Fibroblast of peridontal ligament (primary cell): ENCODE data around the gene ALMS1.
"Not testable (repeated sequence)": the region's sequence is repeated elsewhere in the genome, so short reads cannot be mapped to it uniquely, and the experiment has no call there.

Experiments
- DNase-seq: peaks from one replicate; pipeline ENCODE4 v3.0.0-alpha.2; 2010; ENCODE audit errors: extremely low read depth

ALMS1 gene

GRCh38 chr2:73619925-73620324 lies 234.3 kb downstream of the ALMS1 start:
- DNase-seq: not testable (repeated sequence)

- DNase-seq: not testable (repeated sequence)
These were observed 238.4 kb downstream of the ALMS1 start for GRCh38 chr2:73624036-73624435.

GRCh38 chr2:73624625-73625024 lies 239.0 kb downstream of the ALMS1 start:
- not testable (repeated sequence) for DNase-seq

DNA sequence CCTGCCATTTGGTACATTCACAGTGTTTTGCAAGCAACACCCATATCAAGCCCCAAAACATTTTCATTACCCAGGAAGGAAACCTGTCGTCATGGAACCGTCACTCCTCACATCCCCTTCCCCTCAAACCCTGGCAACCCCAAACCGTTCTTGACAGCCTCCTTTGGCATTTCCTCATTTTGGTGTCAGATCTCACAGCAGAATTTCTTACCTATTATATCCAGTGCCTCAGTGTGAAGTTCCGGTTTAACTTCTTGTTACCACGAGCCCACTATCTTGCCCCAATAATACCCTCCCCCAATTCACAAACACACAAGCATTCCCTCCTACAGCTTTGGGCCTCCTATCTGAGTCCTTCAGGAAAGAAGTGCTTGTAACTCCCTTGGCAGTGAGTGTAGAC lies 240.6 kb downstream of the ALMS1 start:
- DNase-seq: not testable (repeated sequence)

DNA sequence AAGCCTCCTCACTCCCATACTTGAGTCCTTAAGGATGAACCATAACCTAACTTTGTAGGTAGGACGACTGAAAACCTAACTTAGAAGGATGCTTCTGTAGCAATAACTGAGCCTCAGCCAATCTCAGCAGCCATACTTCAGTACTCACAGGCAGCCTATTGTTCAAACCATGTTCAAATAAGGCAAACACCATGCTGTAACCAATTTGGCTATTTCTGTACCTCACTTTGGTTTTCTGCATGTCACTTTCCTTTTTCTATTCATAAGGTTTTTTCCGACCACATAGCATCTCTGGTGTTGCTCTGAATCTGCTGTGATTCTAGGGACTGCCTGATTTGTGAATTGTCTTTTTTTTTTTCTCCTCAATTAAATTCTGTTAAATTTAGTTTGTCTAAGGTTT lies 242.9 kb downstream of the ALMS1 start:
- DNase-seq: not testable (repeated sequence)

GRCh38 chr2:73630662-73631266 lies 245.1 kb downstream of the ALMS1 start:
- not testable (repeated sequence) for DNase-seq

GRCh38 chr2:73636977-73637376 lies 251.3 kb downstream of the ALMS1 start:
- not testable (repeated sequence) for DNase-seq

- DNase-seq: no peak
These were observed 252.8 kb downstream of the ALMS1 start for GRCh38 chr2:73638429-73638828.

DNA sequence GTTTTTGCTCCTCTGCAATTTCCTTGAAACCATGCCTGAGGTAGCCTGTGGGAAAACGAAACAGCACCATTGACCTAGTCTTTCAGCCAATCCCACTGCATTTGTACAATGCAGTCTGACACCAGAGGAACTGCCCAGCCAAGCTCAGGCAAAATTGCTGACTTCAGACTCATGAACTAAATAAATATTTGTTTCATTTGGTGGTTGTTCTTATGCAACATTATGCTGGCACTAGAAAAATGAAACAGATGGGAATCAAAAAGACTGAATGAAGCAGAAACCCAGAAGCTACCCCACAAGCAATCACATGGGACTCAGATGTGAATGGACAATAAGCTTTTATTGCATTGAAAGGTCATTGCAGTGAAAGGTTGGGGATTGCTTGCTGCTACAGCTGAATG lies 254.9 kb downstream of the ALMS1 start:
- DNase-seq: peak; percentile 30

DNA sequence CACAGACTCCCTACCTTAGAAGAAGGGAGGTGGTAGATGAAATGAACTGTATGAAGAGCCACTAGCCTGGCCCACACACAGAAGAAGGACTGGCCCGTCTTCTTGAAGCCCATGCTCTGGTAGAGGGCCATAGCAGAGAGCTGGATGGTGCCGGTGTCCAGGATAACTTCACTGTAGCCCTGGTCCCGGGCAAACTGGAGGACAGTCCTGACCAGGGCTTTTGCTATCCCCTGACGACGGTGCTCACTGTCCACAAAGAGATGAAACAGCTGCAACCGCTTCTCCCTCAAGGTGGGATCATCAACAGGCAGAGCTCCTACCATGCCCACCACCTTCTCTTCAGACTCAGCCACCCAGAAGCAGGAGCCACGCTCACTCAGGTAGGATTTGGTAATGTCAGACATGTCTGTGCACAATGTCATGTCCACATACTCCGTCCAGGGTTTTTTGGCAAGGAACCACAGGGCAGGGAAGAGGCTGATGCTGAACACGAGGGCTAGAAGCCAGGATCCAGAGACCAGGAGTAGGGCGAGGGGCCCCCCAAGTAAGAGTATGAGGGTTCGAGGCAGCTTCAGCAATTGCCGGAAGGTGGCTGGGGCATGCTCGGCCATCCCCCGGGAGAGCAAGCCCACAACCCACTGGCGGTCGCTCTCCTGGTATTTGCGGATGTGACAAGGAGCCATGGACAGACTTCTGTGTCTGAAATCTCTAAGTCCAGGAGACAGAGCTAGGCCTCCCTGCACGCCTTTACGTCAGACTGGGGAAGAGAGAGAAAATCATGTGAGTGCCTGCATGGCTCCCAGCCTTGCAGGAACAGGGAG lies 255.5 kb downstream of the ALMS1 start:
- DNase-seq: no peak

DNA sequence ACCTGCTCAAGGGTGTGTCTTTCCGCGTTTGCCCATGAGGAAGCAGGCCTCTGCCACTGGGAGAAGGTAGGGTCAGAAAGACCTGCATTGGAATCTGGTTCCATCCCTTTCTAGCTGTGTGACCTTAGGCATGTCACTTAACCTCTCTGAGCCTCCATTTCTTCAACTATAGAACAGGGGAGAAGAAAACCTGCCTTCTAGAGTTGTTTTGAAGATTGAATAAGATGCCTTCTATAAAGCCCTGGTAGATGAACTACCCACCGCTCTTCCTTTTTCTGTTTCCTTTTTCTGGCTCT lies 256.1 kb downstream of the ALMS1 start:
- no peak for DNase-seq

DNA sequence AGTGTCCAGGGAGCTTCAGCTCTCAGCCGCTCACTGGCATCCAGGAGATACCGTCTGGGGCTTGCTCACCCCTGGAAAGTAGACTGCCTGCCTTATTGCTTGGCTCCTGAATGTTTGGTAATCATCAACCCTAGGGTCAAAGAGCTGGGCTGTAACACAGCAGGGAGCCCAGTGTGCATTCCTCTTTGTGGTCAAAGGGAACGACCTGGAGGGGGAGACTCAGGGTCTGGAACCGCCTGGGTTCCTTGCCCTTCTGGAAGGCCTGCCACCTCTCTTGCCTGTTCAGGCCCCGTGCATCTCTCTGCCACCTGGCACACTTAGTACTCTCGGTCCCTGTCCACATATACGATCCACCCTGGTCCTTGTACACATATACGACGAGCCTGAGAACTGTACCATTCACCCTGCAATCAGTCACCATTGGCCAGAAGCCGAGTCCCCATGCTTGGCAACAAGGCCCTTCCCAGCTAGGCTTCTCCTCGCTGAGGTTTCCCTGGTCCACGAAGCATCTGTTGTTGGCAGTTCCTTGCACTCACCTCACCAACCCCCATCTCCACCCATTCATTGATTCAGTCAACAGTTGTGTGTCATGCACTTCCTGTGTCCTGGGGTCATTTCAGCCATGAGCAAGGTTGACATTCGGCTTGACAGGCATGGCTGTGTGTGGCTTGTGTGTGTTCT lies 256.8 kb downstream of the ALMS1 start, which contains the start of gene NAT8:
NAT8 (minus strand) TSS at position 85 of the 681 bp plus-strand sequence. CDS start 794 bp downstream, outside the sequence.
- DNase-seq: no peak

- not testable (repeated sequence) for DNase-seq
These were observed 262.1 kb downstream of the ALMS1 start for GRCh38 chr2:73647690-73648089.

GRCh38 chr2:73651591-73652230 lies 266.1 kb downstream of the ALMS1 start:
- no peak for DNase-seq

- no peak for DNase-seq
These were observed 266.7 kb downstream of the ALMS1 start for GRCh38 chr2:73652348-73652747.

DNA sequence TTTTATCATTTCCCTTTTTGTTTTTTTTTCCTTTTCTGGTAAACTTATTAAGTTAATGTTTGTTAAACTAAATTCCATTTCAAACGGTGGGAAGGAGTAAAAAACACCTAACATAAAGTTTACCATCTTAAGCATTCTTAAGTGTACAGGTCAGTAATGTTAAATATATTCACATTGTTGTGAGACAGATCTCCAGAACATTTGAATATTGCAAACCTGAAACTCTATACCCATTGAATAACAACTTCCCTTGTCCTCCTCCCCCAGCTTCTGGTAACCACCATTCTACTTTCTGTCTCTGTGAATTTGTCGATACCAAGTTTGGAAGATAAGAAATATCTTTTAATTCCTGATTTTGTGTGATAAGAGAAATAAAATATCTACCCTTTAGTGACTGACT lies 268.5 kb downstream of the ALMS1 start:
- DNase-seq: no peak
